ENCODE results near the gene EPHB4. TPM values are rescaled to one million over a fixed set of nuclear protein-coding genes. Genes with fewer than 3 reads are reported as not detected.

The EPHB4 gene
- total and polyA plus RNA-seq, 10 of the 15 experiments (the other 5 are each of a cell fraction or from before 2014, with no cell fraction given): 0.32 to 0.85 (median 0.48) TPM; not detected in 4

GRCh38 chr7:100759357-100760171, 67.8 kb downstream of the EPHB4 start:
- H2AFZ ChIP-seq (ENCODE audit: control insufficient read depth, low read depth, low read length): no peak overlapping the region
- no peak overlapping the region for H3K9ac ChIP-seq (ENCODE audit: control insufficient read depth, insufficient read depth, low read length)
- SMC1A ChIA-PET (ENCODE audit: uncharacterized antibody, unreplicated experiment): no interaction called here
- H3K9me3 ChIP-seq (replicated peaks; ENCODE audit: control insufficient read depth, insufficient read depth, low read length): no peaks in the 10 kb centered on the region
- peaks cover 0 to 3% of the 10 kb centered on the region in 2 experiments; a peak in 1 of 4 replicates for H3K27me3 ChIP-seq (replicated peaks in 1 of 2; ENCODE audit: control insufficient read depth in 2 of 2, insufficient read depth in 2 of 2, low read length in 1 of 2)
- H3K36me3 ChIP-seq (ENCODE audit: control insufficient read depth in 2 of 2, insufficient read depth in 2 of 2, low read length in 1 of 2): no peaks in the 10 kb centered on the region
- H3K27ac ChIP-seq (ENCODE audit: control insufficient read depth, insufficient read depth): no peak overlapping the region
- in situ Hi-C loops (cut with MboI): no loop called here
- H4K20me1 ChIP-seq (ENCODE audit: control insufficient read depth, insufficient read depth): no peaks in the 10 kb centered on the region
- no peak overlapping the region for H3K4me3 ChIP-seq
- POLR2A ChIA-PET: interaction anchor here (0.6 kb wide), 2 partner anchors 61 to 420 kb away, joined by 3 read pairs; no protein-coding TSS in a partner anchor
- no peak for DNase-seq (ENCODE audit: low read depth, low spot score)
- ATAC-seq: no peak
- H3K79me2 ChIP-seq (ENCODE audit: control insufficient read depth, insufficient read depth, low read length): no peaks in the 10 kb centered on the region
- RAD21 ChIA-PET (ENCODE audit: unreplicated experiment): no interaction called here
- no TSS peak for BruUV-seq (replicated peaks)
- FAIRE-seq: no peak
- H3K4me1 ChIP-seq (ENCODE audit: control insufficient read depth, insufficient read depth, low read length): no peaks in the 10 kb centered on the region
- 34% methylated on average over 19 of the region's 19 CpGs for WGBS (ENCODE audit: insufficient coverage, insufficient replicate concordance, low lambda C conversion rate, missing lambda C conversion rate)
- intact Hi-C loops (cut with micrococcal nuclease; ENCODE audit: unreplicated experiment): no loop called here
- CTCF ChIA-PET: no interaction called here
- no peak overlapping the region for H3K4me2 ChIP-seq (ENCODE audit: control insufficient read depth, insufficient read depth)
- TF ChIP-seq CHD1 (IDR thresholded peaks at IDR 0.05; ENCODE audit: low read depth, low read length) (no peak), WRNIP1 (IDR thresholded peaks at IDR 0.05; ENCODE audit: borderline replicate concordance, low read depth, low read length) (no peak), NKRF (conservative IDR thresholded peaks at IDR 0.05) (no peak), JUND (IDR thresholded peaks at IDR 0.05; ENCODE audit: low read depth, low read length) (no peak), ZBTB40 (IDR thresholded peaks at IDR 0.05; ENCODE audit: borderline replicate concordance) (no peak), MYB (IDR thresholded peaks at IDR 0.05; ENCODE audit: borderline replicate concordance, low read depth, low read length) (no peak), TCF12 (IDR thresholded peaks at IDR 0.05; ENCODE audit: low read depth, low read length) (no peak), POLR2AphosphoS2 (IDR thresholded peaks at IDR 0.05; ENCODE audit: low read depth, low read length) (no peak), ZNF217 (IDR thresholded peaks at IDR 0.05) (no peak), CUX1 (IDR thresholded peaks at IDR 0.05; ENCODE audit: insufficient replicate concordance, low read depth, low read length) (no peak)
